Limb (tissue), 2 donors: ENCODE results near the gene CTBP2.

ENCODE experiments used
- DNase-seq, 2 donors: peaks; one replicate each; pipeline ENCODE4 v3.0.0-alpha.2; 2016; ENCODE audit errors: extremely low spot score in 2 of 2

CTBP2 gene

DNA sequence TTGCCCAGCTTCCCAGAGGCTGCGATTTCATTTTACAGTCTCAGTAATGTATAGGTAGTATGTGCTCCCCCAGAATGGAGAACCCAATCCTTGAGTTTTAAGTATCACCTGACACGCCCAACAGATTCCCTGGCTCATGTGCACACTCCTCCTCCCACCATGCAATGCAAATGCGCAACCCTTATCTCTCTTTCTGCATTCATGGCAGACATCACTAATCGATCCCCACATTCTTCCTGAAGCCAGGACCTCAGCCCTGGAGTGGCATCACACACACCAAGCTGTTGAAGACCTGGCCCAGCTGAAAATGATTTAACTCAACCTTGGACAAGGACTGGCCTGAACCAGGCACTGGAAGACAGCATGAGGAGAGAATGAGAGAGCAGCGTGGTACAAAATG is 150.0 kb downstream of the CTBP2 start:
- DNase-seq, result no peak

DNA sequence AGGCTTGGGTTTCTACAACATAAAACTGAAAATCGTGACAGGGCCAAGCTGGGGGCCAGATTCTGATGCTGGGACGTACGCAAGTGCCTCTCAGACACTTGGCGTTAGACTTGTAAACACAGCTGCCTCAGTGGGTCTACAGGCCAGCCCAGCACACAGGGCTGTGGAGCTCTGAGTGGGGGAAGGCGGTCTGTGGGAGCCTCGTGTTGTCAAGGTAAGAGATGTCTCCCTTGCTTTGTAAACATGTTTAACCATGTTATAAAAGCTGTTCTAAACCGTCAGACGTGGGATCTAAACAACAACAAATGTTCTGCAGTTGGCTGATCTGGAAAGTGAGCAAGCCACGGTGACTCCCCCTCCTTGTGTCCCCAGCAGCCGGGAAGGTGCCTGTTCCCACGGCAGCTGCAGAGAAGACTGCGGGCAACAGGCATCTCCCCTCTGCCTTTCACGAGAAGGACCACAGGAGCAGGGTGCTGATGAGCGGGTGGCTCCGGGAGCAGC is 150.7 kb downstream of the CTBP2 start:
- no peak for DNase-seq

DNA sequence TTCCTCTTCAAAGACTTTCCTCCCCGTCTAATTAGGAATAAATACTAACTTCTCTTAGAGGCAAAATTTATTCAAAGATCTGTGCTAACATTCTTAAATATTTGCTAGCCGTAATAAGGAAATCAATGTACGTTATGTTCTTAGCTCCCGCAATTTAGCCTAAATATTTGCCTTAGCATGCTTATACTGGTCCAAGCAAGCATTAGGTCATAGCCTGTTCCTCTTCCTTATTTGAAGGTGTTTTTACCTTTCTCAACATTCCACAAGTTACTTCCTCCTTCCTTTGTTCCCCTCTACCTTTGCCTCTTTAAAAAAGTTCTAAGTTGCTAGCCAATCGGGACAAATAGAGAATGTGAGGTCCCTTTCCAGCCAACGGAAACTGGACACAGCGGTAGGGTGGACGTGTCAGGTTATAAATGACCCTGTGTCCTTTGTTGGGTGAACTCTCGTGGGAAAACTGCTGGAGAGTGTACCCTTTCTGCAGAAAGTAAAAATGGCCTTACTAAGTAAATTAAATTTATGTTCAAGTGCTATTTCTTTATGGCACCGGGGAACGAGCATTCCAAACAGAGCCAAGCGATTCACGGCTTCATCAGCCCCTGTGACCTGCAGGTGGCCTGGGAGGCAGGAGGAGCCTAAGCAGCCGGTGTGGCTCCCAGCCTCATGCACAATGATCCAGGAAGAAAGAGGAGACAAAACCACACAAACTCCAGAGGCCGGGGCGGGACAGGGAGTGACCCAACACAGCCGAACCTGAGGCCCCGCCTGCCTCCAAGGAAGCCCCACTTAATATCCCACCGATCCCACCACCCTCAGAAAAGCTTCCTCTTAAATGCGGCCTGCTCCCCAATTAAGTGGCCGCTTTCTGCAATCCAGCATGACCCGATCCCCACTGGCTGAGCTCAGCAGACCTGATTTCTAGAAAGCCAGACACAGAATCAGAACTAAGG is 151.4 kb downstream of the CTBP2 start:
- no peak for DNase-seq

DNA sequence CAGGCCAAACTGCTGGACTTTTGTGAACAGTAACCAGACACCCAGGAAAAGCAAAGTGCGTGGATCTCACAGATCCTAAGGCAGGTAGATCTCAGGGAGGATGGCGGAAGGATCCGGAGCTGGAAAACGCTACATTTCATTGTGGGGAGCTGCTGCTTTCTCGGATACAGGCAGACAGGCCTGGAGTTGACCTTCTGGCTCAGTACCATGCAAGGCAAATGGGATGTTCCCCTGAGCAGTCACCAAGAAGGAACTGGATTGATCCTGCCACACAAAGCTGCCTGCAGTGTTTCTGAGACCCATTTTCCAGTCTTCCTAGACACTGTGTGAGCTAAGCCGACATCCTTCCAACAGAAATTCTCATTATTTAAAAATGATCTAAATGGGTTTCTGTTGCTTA is 152.9 kb downstream of the CTBP2 start:
- DNase-seq, result no peak

DNA sequence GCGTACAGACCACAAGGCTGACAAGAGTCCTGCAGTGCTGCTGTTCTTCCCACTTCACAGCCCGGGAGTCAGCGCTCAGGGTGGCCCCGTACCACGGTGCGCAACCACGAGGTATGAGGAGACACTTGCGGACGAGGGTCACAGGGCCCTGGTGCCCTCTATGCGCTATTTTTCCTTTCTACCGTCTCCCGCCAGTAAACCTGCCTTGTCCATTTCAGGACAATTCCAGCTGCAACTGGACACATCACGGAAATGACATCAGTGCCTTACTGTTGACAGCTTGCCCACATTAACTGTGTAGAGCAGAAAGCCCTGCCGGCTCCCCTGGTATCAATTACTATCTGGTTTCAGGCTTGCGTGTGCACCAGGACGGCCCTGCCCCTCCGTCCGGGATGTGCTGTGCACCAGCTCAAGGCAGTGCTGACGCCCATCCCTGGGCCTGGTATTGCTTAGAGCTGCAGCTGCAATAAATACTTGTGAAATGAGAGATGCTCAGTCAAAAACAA is 153.4 kb downstream of the CTBP2 start:
- DNase-seq, result peak in 1 of 2 donors; percentile 58

DNA sequence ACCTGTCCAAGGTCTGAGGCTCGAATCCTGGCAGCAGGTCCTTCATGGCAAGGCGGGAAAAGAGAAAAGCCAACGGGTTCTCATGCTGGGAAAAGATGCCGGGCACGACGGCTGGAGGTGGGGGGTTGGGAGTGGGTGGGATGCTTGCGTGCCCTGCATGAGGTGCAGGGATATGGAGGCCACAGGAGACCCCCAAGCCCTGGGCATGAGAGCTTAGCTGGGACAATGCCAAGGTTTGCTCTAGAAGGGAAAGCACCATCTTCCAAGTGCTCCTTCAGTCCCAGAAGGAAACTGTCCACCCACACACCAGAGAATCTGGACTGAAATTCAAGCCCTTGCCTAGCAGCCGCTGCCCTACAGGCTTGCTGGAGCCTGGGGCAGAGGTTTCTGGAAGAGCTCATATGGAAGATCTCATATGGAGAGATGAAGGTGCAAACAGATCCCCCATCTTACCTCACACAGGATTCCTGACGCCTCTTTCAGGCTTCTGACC is 154.1 kb downstream of the CTBP2 start:
- DNase-seq, result no peak

DNA sequence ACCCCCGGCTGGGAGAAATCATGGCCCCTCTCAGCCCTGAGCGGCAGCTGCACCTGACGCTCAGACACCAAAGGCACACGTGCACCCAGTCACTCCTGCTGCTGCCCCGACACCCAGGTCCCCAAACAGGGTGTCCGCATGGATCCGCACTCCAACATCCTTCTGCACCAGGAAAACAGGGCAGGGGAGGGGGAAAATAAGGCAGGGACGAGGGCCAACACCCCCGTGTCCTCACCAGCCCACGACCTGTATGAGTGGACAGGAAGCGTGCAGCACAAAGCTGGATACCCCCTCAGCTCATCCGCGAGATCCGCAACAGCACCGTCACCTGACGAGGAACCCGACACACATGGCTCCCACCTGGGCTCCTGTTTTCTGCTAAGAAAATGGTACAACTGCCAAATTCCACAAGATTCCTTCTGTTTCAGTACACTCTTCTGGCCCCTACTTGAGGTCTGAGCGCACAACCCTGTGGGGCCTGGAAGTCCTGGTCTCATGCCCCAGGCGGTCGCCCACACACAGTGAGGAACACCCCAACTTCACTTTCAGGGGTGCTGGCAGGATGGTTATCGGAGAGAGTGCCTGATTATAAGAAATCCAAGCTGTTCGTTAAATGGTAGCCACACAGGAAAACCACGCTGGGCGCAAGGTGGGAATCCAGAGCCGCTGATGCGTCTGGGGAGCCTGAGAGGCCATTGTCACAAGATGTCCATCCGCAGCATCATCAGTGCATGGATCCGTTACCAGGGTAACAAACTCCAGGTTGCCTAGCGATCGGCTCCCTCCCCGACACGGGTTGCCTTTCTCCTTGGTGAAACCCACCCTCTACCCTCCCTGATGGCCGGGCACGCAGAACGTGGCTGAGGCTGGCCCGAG is 154.8 kb downstream of the CTBP2 start:
- DNase-seq, result no peak

DNA sequence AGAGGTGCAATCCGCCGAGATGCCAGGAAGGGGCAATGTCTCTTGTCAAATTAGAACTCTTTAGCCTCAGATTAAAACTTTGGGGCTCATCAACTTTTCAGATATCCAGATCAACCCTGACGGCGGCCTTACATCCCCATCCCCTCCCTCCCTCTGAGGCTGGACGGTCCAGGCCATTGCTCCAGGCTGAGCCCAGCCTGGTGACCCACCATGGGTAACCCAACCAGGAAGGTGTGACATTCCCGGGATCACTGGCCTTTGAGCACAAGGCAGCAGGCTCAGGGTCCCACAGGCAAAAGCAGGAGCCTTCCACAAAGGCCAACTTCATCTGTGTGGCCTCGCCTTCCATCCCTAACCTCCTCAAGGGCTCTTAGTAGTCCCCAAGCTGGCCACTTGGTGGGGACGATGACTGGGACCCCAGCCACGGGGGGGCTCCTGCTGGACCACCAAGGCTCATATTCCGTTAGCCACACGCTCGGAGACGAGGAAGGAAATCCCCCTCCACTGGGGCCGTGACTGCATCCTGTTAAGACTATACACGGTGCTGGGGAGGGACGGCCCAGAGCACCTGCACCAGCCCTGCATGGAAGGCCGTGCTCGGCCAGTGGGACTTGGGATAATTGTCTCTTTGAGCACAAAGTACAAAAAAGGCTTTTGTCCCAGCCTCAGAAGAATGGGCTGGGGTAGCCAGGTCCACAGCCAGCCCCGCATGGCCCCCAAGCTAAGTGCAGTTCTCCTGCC is 155.6 kb downstream of the CTBP2 start:
- peak in 1 of 2 donors; percentile 24 for DNase-seq

DNA sequence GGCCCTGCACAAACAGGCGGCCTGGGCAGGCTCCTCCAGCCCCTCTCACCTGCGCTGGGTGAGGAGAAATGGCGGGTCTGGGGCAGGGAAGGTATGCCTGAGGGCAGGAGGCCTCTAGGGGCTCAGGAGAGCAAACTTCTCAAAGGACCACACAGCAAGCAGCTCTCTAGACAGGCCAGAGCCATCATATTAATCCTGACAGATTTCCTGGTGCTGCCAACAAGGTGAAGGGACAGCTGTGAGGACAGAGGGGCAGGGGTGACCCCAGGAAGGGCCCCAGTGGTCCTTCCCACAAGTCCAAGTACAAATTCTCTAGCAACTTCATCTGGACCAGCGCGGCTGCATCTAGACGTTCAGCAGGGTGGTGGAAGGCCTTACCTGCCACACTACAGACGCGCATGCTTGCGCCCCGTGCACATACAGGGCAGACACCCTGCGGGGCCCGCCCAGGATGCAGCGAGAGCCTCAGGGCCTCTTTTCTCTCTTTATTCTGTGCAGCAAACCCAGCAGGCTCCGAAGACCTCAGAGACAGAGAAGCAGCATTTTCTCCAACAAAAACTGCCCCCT is 156.4 kb downstream of the CTBP2 start:
- DNase-seq, result peak in 1 of 2 donors; percentile 19

DNA sequence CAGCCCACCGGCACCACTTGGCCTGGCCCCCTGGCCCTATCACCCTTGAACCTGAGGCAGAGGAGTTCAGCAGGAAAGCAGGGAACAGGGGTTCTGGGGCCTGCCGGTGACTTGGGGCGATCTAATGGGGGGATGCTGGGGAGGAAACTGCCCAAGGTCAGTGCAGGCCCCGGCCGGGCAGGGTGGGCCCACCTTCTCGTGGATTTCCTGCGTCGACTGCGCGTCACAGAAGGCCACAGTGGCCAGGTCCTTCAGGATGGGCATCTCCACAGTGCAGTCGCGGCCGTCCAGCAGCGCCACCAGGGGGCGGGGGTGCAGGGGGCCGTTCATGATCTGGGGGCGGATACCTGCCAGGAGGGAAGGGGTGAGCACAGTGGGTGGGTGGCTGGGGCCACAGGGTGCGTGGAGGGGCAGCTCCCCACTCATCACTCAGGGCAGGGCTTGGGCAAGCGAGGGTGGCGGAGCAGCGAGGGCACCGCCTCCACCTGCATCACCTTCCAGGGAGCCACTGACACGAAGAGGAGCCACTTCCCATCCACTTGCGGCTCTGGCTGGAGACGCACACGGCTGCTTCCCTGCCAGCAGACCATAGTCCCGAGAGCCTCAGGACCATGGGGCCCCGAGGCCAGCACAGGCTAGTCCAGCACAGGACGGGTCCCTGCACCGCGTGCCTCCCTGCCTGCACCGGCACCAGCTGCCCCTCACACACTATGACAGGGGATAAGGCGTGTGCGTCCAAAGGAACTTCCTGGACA is 157.0 kb downstream of the CTBP2 start:
- DNase-seq, result peak in 1 of 2 donors; percentile 25

DNA sequence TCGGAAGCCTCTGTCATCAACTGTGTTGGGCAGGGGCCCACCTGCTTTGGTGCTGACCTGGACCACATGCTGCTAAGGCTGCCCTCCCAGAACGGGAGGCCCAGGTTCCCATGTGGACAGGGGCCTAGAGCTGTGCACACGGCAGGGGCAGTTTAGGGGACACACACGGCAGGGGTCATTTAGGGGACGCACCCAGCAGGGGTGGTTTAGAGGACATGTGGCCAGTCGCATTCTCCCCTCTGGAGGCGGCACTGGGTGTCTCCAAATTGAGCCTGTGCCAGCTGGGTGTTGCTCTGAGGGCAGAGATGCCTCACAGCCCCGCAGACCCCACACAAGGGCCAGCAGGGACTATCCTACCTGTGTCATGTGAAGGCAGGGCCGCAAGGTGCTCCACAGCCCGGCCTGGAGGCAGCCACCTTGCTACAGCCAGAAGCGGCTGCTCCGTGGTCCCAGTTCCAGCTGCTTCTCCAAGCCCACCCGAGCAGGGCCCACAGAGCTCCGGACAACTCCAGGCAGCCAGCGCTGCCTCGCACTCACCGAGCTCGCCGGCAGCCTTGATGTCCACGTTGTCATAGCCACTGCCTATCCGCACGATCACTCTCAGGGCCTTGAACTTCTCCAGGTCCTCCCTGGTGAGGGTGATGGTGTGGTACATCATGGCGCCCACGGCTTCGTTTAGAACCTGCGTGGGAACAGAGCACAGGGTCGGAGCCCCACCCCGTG is 157.8 kb downstream of the CTBP2 start:
- DNase-seq, result peak in 1 of 2 donors; percentile 21

DNA sequence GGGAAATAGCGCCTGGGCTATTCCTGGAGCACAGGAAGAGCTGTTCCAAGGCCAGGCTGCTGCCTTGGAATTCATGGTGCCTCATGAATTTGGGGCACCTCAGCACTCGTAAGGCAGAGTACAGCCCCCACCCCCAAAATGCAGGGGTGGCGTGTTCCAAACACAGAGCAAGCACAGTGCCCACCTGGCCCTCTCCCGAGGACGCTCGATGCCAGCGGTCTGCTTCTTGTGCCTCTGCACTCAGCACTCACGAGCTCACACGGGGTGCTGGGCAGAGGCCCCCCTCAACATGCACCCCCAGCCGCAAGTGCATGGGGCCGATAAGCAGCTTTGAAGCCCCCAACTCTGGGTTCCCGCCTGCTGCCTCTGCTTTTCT is 158.3 kb downstream of the CTBP2 start:
- peak in 1 of 2 donors; percentile 27 for DNase-seq

DNA sequence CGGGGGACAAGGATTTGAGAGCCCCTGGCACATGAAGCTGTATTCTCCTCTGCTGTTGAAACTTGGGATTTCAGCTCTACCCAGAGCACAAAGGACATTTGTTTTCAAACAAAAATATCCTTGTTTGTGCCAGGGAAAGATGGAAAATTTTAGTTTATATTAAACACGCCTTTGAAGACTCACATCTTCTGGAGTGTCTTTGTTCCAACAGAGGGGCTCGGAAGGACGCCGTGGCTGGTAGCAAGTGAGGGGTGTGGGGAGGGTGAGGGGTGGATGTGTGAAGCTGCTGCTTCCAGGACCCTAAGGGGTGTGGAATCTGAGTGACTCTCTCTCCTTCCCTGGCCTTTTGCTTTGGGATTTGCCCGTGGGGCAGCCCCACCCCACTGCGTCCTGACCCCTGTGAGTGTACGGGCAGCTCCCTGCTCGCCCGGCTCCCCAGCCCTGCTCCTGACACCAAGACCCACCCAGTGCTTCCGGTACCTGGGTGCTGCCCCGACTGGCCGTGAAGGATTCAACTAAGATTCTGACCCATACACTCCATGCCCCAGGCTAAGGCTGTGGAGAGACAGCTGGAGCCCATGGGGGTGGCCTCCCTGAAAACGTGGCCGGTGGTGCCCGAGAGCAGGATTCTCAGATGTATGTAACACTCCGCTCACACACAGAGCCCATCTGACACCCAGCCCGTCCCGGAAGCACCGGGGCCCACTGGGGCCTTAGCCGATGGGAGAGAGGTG is 158.9 kb downstream of the CTBP2 start:
- peak in 1 of 2 donors; percentile 39 for DNase-seq

DNA sequence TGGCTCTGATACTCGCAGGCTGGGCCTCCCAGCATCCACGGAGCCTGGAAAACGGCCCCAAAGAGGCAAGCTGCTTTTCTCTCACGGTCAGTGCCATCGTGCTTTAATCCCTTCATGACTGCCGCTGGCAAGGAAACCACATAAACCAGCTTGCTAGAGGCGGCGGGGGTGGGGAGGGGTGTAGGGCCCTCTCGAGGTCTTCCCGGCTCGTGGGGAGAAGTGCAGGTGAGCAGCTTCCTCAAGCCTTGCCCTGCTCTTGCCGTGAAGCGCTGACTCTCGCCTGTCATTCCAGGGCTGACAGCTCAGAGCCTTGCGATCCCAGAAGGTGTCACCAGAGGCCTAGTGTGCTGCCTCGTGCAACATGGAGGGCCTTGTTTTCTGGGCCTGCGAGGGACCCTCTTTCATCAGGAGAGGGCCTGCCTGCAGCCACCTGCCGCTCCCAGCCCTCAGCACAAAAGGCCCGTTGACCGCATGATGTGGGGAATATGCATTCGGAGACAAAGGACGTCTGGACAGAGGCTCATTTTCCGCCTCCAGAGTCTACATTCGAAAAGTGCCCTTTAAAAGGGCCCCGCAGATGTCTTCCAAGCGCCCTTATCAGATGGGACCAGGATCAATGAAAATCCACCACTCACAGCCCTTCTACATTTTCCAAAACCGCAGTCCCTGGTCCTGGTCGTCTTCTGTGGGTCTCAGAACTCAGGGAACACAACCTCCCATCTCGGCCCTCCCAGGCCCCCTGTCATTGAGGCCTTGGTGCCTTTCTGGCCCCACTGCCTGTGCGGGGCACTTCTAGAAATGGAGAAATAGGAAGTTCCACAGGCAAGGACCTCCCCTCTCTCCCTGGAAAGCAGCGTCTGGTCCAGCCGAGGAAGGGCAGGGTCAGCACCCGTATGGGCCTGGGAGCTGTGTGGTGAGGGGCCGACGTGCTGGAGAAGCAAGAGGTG is 159.7 kb downstream of the CTBP2 start:
- DNase-seq, result peak in 1 of 2 donors; percentile 47

DNA sequence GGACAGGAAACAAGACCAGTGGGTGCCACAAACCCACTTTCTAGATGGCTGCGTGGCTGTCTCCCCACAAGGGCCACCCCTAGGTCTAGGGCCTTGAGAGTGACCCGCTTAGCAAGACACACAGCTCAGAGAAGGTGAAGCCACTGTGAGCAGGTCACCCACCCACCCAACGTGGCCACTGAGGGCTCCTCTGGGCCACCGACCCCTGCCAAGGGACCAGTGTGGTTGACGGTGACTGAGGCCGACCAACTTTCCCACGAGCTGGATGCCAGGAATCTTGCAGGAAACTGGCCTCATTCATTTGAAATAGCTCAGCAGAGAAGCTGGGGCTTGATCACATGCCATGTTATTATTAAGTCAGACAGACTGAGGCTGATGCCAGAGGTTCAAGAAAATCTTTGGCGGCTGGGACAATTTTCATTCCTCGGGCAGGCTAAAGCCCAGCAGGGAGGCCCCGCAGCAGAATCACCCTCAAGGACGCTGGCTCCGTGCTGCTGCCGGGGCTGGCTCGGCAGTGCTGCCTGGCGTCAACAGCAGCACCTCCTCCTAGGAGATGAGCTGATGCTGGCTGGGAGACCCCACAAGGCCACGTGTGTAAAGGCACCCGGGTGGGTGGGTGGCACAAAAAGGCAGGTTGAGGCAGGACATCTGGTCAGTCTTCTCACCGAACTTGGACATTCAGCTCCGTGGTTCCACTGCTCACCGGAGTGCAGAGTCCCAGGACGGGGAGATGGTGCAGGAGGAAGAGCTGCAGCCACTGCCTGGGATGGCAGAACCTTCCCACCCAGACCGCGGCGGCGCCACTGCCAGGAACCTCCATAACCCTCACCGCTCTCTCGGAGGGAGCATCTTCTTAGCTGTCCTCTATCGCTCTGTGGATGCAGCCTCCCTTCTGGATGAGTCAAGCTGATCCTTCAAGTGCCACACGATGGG is 160.7 kb downstream of the CTBP2 start:
- DNase-seq, result peak in 1 of 2 donors; percentile 33

DNA sequence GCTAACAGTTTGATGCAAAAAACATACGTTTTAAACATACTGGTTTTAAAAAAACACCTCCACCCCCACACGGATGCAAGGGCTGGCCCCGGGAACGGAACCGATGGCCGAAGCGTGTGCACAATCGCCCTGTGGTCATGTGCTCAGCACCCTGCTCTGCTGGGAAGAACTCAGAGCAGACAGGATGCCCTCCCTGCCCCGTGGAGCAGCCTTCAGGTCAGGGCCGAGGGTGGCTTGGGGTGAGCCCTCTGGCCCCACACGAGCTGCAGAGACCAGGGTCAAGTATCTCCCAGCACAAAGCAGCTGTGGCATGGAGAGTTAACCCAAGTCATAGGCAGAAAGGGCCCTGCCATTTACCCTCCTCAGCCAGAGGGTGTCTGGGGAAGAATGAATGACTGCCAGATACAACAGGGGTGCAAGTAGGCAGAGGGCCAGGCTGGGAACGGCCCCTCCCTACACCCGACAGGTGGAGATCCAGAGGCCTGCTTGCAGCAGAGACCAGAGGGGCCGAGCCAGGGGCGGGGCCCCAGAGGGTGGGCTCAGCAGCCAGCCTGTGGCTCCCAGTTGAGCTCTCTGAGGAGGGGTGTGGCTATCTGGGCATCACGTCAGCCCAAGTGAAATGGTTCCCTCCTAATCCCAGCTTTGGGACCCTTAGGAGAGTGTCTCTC is 161.6 kb downstream of the CTBP2 start:
- DNase-seq, result peak in 1 of 2 donors; percentile 31
